GM13976 (cell line): ENCODE measurements around the gene CCNYL1.

Experiments used
- DNase-seq: peaks from one replicate; pipeline ENCODE4 v3.0.0; 2012; ENCODE audit warnings: low spot score
- in situ Hi-C: fragments of 300-500 bp; cut with MboI; formaldehyde crosslinking; loops from one replicate; pipeline ENCODE4 v1.12.0; 2022; ENCODE audit warnings: low sequenced_read_pairs, mixed read lengths, inconsistent platforms; ENCODE audit not compliant: unreplicated experiment
- TF ChIP-seq, protein P1 (sequence below): IDR thresholded peaks from 2 replicates; pipeline ENCODE4 v1.5.1; 2012; ENCODE audit warnings: borderline replicate concordance, mild to moderate bottlenecking; ENCODE audit not compliant: insufficient read depth; ENCODE audit errors: extremely low read depth, missing control alignments, control extremely low read depth

CCNYL1 gene

GRCh38 chr2:207674826-207675225, 36.6 kb upstream of the CCNYL1 start:
- TF ChIP-seq, protein P1, sequence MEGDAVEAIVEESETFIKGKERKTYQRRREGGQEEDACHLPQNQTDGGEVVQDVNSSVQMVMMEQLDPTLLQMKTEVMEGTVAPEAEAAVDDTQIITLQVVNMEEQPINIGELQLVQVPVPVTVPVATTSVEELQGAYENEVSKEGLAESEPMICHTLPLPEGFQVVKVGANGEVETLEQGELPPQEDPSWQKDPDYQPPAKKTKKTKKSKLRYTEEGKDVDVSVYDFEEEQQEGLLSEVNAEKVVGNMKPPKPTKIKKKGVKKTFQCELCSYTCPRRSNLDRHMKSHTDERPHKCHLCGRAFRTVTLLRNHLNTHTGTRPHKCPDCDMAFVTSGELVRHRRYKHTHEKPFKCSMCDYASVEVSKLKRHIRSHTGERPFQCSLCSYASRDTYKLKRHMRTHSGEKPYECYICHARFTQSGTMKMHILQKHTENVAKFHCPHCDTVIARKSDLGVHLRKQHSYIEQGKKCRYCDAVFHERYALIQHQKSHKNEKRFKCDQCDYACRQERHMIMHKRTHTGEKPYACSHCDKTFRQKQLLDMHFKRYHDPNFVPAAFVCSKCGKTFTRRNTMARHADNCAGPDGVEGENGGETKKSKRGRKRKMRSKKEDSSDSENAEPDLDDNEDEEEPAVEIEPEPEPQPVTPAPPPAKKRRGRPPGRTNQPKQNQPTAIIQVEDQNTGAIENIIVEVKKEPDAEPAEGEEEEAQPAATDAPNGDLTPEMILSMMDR = no peak
- in situ Hi-C loops = no loop called here
- no peak for DNase-seq

- in situ Hi-C loops = no loop called here
- DNase-seq = no peak
- TF ChIP-seq, protein P1 = no peak
These were observed 34.5 kb upstream of the CCNYL1 start for GRCh38 chr2:207676827-207677354.

- in situ Hi-C loops = no loop called here
- DNase-seq = no peak
These were observed 30.0 kb upstream of the CCNYL1 start for GRCh38 chr2:207681431-207681830.

DNA sequence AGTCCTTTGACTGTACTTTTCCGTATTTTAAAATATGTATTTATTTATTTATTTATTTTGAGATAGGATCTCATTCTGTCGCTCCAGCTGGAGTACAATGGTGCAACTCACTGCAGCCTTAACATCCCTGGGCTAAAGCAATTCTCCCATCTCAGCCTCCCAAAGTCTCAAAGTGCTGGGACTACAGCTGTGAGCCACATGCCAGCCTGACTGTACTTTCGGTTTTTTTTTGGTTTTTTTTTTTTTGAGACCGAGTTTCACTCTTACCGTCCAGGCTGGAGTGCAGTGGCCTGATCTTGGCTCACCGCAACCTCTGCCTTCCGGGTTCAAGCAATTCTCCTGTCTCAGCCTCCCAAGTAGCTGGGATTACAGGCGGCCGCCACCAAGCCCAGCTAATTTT, 28.9 kb upstream of the CCNYL1 start:
- TF ChIP-seq, protein P1 = no peak
- in situ Hi-C loops = no loop called here
- no peak for DNase-seq

More at GRCh38 chr2:207681431-207681830, 30.0 kb upstream of the CCNYL1 start:
- TF ChIP-seq, protein P1 = no peak

GRCh38 chr2:207683438-207683837, 28.0 kb upstream of the CCNYL1 start:
- no peak for DNase-seq
- in situ Hi-C loops = no loop called here

GRCh38 chr2:207683879-207684627, 27.4 kb upstream of the CCNYL1 start:
- no peak for DNase-seq
- TF ChIP-seq, protein P1 = no peak
- in situ Hi-C loops = no loop called here

More at GRCh38 chr2:207683438-207683837, 28.0 kb upstream of the CCNYL1 start:
- TF ChIP-seq, protein P1 = no peak
